HG03342 (cell line): Measurements from ENCODE around the gene MTG1.
"Not testable (repeated sequence)": the region's sequence is repeated elsewhere in the genome, so short reads cannot be mapped to it uniquely, and the experiment has no call there.

Experiments used
- ATAC-seq: cut with Tn5 transposase; IDR thresholded peaks from one replicate; pipeline ENCODE4 v1.9.1; 2021; ENCODE audit warnings: mild to moderate bottlenecking, moderate library complexity; ENCODE audit not compliant: unreplicated experiment

The MTG1 gene

DNA sequence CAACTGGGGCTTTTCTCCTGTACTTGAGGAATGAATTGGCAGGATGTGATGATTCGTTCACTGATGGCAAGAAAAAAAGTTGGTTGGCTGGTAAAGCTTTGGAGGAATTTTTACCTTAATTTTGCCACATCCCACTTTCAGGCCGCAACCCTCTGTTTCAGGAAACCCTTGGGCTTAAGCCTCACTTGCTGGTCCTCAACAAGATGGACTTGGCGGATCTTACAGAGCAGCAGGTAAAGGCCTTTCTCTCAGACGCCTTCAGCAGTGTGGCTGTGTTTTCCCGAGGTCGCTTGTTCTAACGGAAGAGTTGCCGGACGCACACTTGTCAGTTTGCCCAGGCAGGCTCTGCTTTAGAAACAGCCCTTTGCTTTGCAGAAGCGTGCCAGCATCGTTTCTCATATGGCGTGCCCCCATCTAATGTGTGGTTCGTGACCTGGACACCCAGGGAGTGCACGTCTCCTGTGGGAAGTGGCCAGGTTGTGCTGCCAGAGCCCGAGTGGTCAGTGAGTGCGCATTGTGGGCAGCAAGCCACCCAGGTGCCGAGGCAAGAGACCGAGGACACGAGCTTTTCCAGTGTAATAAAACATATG lies 2.2 kb downstream of the MTG1 start:
- ATAC-seq, result no peak

DNA sequence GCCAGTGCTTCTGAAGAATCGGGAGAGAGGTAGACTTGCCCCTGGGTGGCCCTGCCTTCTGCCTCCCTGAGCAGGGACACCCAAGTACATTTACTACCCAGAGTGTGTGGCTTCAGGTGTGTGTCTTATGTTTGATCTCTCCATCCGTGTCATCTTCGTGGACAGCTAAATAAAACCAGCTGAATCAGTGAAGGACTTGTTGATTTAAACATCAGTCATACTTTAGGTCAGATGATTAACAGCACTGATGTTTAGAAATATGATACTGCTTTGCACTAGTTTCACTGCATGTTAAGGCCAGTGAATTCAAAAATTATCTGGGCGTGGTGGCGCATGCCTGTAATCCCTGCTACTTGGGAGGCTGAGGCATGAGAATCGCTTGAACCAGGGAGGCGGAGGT lies 4.0 kb downstream of the MTG1 start:
- no peak for ATAC-seq

DNA sequence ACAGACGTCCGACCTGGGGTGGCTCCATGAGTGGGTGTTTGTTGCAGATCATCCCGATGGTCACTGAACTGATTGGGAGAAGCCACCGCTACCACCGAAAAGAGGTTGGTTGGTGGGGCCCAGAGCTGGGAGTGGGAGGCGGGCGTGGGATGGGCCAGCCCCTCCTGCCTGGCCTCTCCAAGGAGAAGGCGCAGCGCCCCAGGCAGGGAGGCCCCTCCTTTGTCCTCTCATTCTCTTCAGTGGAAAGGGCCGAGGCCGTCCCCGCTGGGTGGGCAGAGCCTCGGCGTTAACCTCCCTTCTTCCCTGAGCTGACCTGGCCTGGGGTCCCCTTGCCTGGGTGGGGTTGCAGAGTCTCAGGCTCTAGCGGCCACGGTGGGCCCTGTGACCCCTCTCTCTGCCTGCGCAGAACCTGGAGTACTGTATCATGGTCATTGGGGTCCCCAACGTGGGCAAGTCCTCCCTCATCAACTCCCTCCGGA lies 5.2 kb downstream of the MTG1 start:
- no peak for ATAC-seq

DNA sequence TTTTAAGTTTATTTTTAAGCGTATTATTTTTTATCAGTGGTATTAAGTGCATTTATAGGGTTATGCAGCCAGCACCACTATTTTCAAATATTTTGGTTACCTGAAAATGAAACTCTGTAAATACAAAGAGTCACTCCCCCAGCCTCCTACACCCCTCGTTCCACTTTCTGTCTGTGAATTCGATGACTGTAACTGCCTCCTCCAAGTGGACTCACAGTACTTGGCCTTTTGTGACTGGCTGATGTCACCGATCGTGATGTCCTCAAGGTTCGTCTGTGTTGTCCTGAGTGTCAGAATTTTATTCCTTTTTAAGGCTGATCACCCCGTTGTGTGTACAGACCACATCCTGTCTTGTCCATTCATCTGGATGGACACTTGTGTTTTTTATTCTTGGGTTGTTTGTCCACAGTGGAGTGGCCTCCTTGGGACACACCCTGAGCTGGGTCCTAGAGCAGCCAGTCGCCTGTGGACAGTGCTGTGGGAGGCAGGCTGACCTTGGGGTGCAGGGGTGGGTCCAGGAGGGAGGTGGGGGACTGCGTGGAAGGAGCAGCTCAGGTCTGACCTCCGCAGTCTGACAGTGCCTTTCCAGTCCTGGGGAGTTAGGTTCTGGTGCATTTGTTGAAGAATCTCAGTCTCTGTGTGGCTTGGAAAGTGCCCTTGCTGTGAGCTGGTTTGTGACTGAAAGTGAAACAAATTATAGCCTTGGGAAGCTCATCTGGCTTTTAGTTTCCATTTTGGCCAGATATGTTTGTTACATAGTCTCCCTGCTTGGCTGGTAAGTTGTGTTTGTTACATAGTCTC lies 6.9 kb downstream of the MTG1 start:
- peak; percentile 86 for ATAC-seq

DNA sequence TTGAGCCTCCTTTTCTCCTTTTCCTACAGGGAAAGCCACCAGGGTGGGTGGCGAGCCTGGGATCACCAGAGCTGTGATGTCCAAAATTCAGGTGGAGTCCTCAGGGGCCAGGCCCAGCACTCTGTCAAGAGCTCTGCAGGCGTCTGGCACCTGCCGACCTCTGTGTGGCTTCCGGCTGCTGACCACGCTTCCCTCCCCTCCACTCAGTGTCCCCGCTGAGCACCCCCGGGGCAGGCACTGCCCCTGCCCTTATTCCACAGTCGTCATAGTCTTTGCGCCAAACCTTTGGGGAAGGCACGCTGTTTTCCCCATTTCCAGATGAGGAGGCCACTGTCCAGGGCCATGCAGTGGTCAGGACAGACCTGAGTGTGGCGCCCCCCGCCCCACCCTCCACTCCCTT lies 7.5 kb downstream of the MTG1 start:
- ATAC-seq, result no peak

DNA sequence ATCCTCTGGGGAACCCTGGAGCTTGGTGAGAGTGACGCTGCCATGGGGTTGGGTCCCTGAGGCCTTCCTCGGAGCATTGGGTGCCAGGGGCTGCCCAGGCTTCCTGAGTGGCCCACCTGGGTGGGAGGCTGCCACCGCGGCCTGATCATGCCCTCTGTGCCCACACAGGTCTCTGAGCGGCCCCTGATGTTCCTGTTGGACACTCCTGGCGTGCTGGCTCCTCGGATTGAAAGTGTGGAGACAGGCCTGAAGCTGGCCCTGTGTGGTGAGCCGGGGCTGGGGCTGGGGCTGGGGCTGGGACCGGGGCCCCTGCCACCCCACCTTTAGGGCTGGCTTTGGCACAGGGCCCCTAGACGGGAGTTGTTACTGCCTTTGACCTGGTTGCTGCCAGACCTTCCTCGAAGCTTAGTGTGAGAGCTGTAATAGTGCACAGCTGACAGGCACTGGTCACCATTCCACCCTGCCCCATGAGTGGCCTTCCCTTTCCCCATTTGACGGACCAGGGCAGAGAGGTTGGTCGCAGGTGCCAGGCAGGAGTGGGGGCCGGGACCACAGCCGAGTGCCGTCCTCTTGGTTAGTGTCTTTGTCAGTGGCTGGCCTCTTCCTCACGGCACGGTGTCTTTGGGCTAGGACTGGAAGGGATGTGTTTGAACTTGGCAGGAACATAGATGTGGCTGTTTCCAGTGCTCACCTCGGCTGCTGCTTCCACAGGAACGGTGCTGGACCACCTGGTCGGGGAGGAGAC lies 8.2 kb downstream of the MTG1 start:
- no peak for ATAC-seq

DNA sequence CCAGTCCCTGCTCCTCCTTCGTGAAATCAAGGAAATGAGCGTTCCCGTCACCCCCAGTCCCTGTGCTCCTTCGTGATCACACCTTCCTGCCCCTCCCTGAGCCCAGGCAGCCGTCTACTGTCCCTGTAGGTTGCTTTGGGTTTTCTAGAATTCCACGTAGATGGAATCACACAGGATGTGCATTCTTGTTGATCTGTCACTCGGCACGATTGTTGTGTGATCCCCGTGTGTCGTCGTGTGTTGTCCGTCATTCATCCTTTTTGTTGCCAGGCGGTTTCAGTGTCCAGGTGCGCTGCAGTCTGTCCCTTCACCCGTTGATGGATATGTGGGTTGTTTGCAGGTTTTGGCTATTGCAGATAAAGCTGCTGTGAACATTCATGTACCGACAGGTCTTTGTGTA lies 9.4 kb downstream of the MTG1 start:
- no peak for ATAC-seq

DNA sequence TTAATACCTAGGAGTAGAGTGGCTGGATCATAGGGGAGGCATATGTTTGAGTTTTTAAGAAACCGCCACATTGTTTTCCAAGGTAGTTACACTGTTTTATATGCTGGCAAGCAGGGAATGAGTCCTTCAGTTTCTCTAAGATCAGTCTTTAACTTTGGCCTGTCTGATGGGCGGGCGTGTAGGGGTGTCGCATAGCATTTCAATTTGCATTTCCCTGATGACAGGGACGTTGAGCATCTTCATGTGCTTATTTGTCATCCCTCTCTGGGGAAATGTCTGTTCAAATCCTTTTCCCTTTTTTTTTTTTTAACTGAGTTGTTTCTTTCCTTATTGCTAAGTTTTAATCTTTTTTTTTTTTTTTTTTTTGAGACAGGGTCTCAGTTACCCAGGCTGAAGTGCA lies 9.8 kb downstream of the MTG1 start:
- ATAC-seq, result no peak

DNA sequence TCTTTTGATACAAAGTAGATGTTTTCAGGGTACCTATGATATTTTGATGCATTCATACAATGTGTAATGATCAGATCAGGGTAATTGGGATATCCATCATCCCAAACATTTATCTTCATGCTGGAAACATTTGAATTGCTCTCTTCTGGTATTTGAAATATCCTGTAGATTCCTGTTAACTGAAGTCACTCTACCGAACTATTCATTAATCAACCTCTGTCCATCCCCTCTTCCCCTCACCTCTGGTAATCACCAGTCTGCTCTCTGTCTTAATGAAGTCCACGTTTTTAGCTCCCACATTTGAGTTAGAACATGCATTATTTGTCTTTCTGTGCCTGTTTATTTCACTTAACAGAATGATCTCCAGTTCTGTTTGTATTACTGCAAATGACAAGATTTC lies 11.3 kb downstream of the MTG1 start:
- no peak for ATAC-seq

DNA sequence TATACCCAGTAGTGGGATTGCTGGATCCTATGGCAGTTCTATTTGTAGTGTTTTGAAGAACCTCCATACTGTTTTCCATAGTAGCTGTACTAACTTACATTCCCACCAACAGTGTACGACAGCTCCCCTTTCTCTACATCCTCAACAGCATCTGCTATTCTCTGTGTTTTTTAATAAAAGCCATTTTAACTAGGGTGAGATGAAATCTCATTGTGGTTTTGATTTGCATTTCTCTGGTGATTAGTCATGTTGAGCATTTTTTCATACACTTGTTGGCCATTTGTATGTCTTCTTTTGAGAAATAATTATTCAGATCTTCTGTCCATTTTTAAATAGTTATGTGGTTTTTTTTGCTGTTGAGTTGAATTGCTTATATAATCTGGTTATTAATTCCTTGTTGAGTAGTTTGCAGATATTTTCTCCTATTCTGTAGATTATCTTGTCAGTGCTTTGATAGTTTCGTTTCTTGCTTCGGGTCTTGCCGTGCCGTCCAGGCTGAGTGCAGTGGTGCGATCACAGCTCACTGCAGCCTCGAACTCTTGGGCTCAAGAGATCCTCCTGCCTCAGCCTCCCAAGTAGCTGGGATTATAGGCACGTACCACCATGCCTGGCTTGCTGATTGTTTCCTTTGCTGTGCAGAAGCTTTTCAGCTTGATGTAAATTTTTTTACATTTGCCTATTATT lies 12.0 kb downstream of the MTG1 start:
- ATAC-seq, result peak; percentile 38

DNA sequence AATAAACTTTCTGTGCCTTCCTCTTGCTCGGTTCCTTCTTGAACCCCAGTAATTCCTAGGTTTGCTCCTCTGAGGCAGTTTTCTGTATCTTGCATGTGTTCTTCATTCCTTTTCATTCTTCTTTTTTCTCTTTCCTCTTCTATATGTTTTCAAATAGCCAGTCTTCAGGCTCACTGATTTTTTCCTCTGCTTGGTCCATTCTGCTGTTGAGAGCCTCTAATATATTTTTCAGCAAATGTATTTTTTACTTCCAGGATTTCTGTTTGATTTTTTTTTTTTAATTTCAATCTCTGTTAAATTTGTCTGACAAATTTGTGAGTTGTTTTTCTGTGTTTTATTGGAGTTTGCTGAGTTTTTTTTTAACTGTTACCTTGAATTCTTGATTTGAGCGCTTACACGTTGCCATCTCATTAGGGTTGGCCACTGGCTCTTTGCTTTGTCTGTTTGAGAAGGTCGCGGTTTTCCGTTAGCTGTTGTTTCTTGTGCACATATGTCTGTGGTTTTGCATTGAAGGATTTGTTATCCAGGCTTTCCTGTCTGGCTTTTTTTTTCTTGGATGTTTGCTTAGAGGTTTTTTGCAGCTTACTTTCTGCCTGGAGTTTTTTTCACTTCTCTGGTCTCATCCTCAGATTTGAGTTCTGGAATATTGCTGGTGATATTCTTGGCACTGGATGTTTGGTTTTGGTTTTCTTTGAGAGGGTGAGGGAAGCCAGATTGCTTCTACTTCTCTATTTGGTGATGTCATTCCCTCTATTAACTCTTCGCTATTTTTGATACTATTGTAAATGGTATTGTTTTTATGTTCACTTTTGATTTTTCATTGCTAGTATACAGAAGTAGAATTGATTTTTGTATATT lies 17.8 kb downstream of the MTG1 start:
- ATAC-seq, result no peak

DNA sequence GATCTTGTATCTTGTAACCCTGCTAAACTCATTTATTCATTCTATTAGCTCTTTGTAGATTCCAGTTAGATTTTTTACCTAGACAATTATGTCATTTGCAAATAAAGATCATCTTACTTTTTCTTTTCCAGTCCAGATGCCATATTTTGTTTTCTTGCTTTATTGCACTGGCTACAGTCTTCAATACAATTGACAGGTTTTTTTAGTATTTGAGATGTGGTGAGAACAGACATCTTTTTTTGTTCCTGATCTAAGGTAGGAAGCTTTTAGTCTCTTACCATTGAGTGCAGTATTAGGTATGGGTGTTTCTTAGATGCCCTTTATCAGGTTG lies 18.4 kb downstream of the MTG1 start:
- no peak for ATAC-seq

DNA sequence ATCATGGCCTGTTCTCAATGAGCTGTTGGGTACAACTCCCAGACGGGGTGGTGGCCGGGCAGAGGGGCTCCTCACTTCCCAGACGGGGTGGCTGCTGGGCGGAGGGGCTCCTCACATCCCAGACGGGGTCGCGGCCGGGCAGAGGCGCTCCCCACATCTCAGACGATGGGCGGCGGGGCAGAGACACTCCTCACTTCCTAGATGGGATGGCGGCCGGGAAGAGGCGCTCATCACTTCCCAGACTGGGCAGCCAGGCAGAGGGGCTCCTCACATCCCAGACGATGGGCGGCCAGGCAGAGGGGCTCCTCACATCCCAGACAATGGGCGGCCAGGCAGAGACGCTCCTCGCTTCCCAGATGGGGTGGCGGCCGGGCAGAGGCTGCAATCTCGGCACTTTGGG lies 20.4 kb downstream of the MTG1 start:
- not testable (repeated sequence) for ATAC-seq

DNA sequence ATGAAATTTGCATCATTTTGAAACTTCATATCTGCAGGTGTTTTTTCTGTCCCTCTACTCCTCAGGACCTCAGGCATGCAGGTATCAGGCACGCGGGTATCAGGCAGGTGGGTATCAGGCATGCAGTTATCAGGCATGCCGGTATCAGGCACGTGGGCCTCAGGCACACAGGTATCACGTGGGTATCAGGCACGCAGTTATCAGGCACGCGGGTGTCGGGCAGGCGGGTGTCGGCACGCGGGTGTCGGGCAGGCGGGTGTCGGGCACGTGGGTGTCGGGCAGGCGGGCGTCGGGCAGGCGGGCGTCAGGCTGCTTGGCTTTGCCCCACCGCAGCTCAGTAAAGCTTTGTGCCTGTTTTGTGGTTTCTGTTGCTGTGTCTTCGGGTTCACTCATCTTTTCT lies 21.8 kb downstream of the MTG1 start:
- no peak for ATAC-seq

DNA sequence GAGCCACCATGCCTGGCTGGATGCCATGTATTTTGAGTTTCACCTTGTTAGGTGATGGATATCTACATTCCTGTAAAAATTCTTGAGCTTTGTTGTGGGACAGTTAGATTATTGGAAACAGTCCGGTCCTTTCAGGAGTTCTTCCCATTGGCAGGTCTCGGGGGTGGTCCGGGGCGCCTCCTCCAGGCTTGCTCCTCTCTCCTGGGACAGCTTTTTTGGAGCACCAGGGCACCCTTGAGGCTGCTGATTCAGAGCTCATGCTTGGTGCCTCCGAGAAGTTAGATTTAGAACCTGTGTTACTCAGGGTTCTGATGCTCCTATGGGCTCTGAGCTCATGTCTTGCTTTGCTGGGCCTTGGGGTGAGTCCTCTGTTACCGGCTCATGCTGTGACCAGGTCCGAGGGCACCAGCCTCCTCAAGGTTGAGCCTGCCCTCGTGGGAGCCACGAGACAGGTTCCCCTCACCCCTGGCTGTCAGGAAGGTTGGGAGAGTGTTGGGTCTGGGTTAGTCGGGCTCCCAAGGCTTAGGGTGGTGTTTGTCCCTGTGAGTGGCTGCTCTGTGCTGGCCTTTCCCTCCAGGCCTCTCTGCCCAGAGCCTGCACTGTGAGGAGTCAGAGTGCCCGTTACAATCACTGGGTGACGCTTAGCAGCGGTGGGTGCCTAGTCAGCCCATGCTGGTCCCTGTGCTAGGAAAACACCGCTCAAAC lies 24.5 kb downstream of the MTG1 start:
- ATAC-seq, result no peak

DNA sequence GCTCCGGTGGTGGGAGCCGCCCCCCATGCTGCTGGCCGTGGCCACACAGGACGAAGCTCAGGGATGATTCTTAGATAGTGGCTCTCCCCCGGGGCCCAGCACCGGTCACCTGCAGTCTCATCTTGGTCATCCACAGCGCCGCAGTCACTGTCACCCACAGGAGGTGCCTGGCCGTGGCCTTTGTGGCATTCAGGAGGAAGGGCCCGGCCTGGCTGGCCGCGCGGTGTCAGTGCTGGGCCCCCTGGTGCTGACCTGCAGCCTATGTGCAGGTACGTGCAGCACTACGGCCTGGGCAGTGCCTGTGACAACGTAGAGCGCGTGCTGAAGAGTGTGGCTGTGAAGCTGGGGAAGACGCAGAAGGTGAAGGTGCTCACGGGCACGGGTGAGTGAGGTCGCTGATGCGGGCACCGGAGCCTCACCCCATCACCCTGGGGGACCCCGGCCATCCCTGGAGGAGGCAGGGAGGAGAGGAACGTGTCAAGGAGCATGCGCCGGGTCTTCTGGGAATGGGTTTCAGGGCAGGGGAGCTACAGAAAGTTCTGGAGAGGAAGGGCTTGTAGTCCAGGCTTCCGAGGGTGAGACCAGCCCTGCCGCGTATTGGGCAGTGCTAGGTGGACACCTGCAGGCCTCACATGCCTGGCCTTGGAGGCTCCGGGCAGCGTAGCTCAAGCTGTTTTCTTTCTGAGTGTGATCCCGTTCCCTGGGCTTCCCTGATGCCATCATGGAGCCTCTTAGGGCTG lies 25.4 kb downstream of the MTG1 start:
- ATAC-seq, result no peak

DNA sequence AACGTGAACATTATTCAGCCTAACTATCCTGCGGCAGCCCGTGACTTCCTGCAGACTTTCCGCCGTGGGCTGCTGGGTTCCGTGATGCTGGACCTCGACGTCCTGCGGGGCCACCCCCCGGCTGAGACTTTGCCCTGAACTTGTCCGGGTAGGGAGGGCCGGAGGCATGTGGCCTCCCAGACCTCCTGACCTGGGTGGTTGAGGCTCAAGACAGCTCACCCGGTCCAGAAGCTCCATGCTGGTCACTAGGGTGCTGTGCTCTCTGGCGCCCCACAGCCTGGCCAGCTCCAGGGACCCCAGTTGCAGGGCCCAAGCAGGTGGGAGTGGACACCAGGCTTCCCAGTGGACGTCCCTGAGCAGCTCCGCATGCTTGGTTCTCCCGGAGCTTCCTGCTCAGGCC lies 26.1 kb downstream of the MTG1 start:
- ATAC-seq, result no peak

DNA sequence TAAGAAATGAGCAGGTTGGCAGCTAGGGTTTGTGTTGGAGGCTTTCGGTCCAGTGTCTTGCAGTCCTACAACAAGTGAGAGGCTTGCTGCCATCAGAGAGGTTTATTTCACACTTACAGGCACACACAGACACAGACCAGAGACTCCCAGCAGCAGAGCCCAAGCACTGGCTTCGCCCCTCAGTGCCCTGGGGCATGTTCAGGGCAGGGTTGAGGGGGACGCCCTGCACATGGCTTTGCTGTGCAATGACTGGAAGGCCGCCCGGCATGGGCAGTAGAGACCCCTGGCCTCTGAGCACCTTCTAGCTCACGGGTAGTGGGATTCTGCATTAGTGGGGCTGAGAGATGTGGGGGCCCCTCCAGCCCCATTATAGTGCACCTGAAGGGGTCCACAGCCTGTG lies 26.6 kb downstream of the MTG1 start:
- no peak for ATAC-seq
